A549 (cell line): ENCODE measurements around the gene SLC6A18.

Experiments
- EP300 ChIP-seq, 2 experiments: fragments of >200 bp; sonication (Bioruptor Twin); formaldehyde crosslinking; IDR thresholded peaks; 2 replicates in 1 of 2; 3 replicates in 1 of 2; pipeline ENCODE4 v1.6.1; 2016 to 2017
- JUN ChIP-seq, 2 experiments: fragments of >200 bp; sonication (Bioruptor Twin); formaldehyde crosslinking; IDR thresholded peaks; 2 replicates in 1 of 2; 3 replicates in 1 of 2; pipeline ENCODE4 v1.6.1; 2016 to 2017
- JUNB ChIP-seq: fragments of >200 bp; sonication (Bioruptor Twin); formaldehyde crosslinking; IDR thresholded peaks from 2 replicates; pipeline ENCODE4 v1.6.1; 2016
- NPAS2 ChIP-seq: fragments of 250-450 bp; sonication (Bioruptor Pico); IDR thresholded peaks from 2 replicates; pipeline ENCODE4 v1.8.0; 2022; ENCODE audit warnings: mild to moderate bottlenecking, moderate library complexity, borderline replicate concordance
- NR3C1 ChIP-seq: fragments of >200 bp; sonication (Bioruptor Twin); formaldehyde crosslinking; IDR thresholded peaks from 3 replicates; pipeline ENCODE4 v1.6.1; 2017
- POLR2A ChIP-seq: IDR thresholded peaks from 2 replicates; pipeline ENCODE4 v1.6.1; 2012; ENCODE audit warnings: mild to moderate bottlenecking, low read length
- RAD21 ChIP-seq, 2 experiments: fragments of >200 bp in 1 of 2; sonication (Bioruptor Twin) in 1 of 2; formaldehyde crosslinking in 1 of 2; IDR thresholded peaks in 1 of 2; conservative IDR thresholded peaks in 1 of 2; 2 replicates in 1 of 2; 3 replicates in 1 of 2; pipeline ENCODE4 v1.6.1; 2012 to 2018; ENCODE audit warnings: inconsistent platforms in 1 of 2
- SMC3 ChIP-seq: fragments of >200 bp; sonication (Bioruptor Twin); formaldehyde crosslinking; IDR thresholded peaks from 3 replicates; pipeline ENCODE4 v1.6.1; 2018; ENCODE audit warnings: inconsistent platforms
- TF ChIP-seq, protein P1 (sequence below): fragments of >200 bp; sonication (Bioruptor Twin); formaldehyde crosslinking; IDR thresholded peaks from 3 replicates; pipeline ENCODE4 v1.5.1; 2016
- TF ChIP-seq, protein P2 (sequence below): fragments of >200 bp; sonication (Bioruptor Twin); formaldehyde crosslinking; IDR thresholded peaks from 3 replicates; pipeline ENCODE4 v1.6.1; 2016
- TF ChIP-seq, protein P3 (sequence below): fragments of 450-650 bp; IDR thresholded peaks from 2 replicates; pipeline ENCODE4 v1.6.1; 2014; ENCODE audit warnings: antibody characterized with exemption
- TF ChIP-seq, protein P4 (sequence below): fragments of 200-600 bp; sonication (generic); IDR thresholded peaks from 2 replicates; pipeline ENCODE4 v1.6.1; 2016; ENCODE audit warnings: antibody characterized with exemption, mild to moderate bottlenecking, moderate library complexity

DNA sequence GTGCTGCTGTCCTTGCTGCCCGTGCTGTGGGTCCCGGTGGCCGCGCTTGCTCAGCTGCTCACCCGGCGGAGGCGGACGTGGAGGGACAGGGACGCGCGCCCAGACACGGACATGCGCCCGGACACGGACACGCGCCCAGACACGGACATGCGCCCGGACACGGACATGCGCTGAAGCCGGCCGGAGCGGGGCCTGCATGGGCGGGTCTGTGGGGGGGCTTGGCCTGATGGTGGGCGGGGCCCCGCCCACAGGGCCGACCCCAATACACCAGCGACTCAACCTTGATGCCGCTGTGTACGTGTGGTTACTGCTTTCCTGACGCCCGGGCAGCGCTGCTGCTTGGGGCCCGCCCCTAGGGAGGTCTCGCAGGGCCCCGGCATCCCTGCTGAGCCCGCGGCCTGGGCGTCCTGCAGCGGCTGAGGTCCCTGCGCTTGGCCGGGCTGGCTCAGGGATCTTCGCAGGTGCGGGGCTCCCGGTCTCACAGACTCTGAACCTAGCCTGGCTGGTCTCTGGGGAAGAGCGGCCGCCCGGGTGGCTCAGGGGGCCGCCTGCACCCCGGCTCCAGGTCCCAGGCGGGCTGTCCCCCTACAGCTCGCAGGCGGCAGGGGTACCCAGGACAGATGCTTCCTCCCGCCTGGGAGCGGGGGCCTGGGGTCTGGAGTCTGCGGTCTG is 20.9 kb downstream of the SLC6A18 start:
- TF ChIP-seq SMC3 (no peak), NPAS2 (no peak), EP300 (IDR thresholded peaks at IDR 0.05) (no peak), POLR2A (no peak), JUNB (no peak), JUN (IDR thresholded peaks at IDR 0.05) (no peak), NR3C1 (no peak), RAD21 (conservative IDR thresholded peaks at IDR 0.05 in 1 of 2, IDR thresholded peaks at IDR 0.05 in 1 of 2) (no peak)
- TF ChIP-seq, protein P1, sequence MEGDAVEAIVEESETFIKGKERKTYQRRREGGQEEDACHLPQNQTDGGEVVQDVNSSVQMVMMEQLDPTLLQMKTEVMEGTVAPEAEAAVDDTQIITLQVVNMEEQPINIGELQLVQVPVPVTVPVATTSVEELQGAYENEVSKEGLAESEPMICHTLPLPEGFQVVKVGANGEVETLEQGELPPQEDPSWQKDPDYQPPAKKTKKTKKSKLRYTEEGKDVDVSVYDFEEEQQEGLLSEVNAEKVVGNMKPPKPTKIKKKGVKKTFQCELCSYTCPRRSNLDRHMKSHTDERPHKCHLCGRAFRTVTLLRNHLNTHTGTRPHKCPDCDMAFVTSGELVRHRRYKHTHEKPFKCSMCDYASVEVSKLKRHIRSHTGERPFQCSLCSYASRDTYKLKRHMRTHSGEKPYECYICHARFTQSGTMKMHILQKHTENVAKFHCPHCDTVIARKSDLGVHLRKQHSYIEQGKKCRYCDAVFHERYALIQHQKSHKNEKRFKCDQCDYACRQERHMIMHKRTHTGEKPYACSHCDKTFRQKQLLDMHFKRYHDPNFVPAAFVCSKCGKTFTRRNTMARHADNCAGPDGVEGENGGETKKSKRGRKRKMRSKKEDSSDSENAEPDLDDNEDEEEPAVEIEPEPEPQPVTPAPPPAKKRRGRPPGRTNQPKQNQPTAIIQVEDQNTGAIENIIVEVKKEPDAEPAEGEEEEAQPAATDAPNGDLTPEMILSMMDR: no peak
- TF ChIP-seq, protein P2, sequence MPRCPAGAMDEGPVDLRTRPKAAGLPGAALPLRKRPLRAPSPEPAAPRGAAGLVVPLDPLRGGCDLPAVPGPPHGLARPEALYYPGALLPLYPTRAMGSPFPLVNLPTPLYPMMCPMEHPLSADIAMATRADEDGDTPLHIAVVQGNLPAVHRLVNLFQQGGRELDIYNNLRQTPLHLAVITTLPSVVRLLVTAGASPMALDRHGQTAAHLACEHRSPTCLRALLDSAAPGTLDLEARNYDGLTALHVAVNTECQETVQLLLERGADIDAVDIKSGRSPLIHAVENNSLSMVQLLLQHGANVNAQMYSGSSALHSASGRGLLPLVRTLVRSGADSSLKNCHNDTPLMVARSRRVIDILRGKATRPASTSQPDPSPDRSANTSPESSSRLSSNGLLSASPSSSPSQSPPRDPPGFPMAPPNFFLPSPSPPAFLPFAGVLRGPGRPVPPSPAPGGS: no peak
- TF ChIP-seq, protein P3, sequence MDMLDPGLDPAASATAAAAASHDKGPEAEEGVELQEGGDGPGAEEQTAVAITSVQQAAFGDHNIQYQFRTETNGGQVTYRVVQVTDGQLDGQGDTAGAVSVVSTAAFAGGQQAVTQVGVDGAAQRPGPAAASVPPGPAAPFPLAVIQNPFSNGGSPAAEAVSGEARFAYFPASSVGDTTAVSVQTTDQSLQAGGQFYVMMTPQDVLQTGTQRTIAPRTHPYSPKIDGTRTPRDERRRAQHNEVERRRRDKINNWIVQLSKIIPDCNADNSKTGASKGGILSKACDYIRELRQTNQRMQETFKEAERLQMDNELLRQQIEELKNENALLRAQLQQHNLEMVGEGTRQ: no peak
- TF ChIP-seq, protein P4, sequence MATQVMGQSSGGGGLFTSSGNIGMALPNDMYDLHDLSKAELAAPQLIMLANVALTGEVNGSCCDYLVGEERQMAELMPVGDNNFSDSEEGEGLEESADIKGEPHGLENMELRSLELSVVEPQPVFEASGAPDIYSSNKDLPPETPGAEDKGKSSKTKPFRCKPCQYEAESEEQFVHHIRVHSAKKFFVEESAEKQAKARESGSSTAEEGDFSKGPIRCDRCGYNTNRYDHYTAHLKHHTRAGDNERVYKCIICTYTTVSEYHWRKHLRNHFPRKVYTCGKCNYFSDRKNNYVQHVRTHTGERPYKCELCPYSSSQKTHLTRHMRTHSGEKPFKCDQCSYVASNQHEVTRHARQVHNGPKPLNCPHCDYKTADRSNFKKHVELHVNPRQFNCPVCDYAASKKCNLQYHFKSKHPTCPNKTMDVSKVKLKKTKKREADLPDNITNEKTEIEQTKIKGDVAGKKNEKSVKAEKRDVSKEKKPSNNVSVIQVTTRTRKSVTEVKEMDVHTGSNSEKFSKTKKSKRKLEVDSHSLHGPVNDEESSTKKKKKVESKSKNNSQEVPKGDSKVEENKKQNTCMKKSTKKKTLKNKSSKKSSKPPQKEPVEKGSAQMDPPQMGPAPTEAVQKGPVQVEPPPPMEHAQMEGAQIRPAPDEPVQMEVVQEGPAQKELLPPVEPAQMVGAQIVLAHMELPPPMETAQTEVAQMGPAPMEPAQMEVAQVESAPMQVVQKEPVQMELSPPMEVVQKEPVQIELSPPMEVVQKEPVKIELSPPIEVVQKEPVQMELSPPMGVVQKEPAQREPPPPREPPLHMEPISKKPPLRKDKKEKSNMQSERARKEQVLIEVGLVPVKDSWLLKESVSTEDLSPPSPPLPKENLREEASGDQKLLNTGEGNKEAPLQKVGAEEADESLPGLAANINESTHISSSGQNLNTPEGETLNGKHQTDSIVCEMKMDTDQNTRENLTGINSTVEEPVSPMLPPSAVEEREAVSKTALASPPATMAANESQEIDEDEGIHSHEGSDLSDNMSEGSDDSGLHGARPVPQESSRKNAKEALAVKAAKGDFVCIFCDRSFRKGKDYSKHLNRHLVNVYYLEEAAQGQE: no peak
